ENCODE measurements around the gene CDCA8.

CDCA8 gene

GRCh38 chr1:37741130-37741529, 48.8 kb downstream of the CDCA8 start:
- Histone ChIP-seq H3K9me3 (ENCODE audit: control extremely low read depth in 1 of 5, control insufficient read depth in 4 of 5, insufficient read depth in 2 of 5, low read depth in 1 of 5, low read length in 4 of 5) (peaks cover 0 to 3% (median 0%) of the 10 kb centered on the region in 5 experiments), H3K4me1 (ENCODE audit: control extremely low read depth in 1 of 4, control insufficient read depth in 4 of 4, insufficient read depth in 4 of 4, low read length in 3 of 4) (no peaks in the 10 kb centered on the region), H3K36me3 (ENCODE audit: control insufficient read depth in 4 of 4, insufficient read depth in 4 of 4, low read length in 3 of 4) (no peaks in the 10 kb centered on the region), H3K27me3 (replicated peaks in 2 of 5; ENCODE audit: control insufficient read depth in 4 of 5, insufficient read depth in 5 of 5, low read length in 4 of 5) (peaks cover 3 to 34% (median 9%) of the 10 kb centered on the region in 5 experiments), H3K27ac (ENCODE audit: insufficient read depth in 1 of 2, low read depth in 1 of 2, low read length in 2 of 2, poor library complexity in 1 of 2, severe bottlenecking in 2 of 2) (no peak overlapping the region), H3K4me3 (ENCODE audit: control insufficient read depth in 1 of 7, extremely low read depth in 1 of 7, insufficient read depth in 4 of 7, low read depth in 2 of 7, low read length in 6 of 7) (no peak overlapping the region)
- CTCF ChIA-PET = no interaction called here
- 90% methylated on average over 6 of the region's 9 CpGs for WGBS (ENCODE audit: insufficient coverage)
- no peak for DNase-seq
- POLR2A ChIA-PET = no interaction called here

GRCh38 chr1:37741662-37742061, 49.3 kb downstream of the CDCA8 start:
- H3K9me3 ChIP-seq (ENCODE audit: control extremely low read depth in 1 of 5, control insufficient read depth in 4 of 5, insufficient read depth in 2 of 5, low read depth in 1 of 5, low read length in 4 of 5) = peaks cover 0 to 3% (median 2%) of the 10 kb centered on the region in 5 experiments
- H3K36me3 ChIP-seq (ENCODE audit: control insufficient read depth in 4 of 4, insufficient read depth in 4 of 4, low read length in 3 of 4) = no peaks in the 10 kb centered on the region
- H3K27ac ChIP-seq (ENCODE audit: insufficient read depth in 1 of 2, low read depth in 1 of 2, low read length in 2 of 2, poor library complexity in 1 of 2, severe bottlenecking in 2 of 2) = no peak overlapping the region
- ChIA-PET POLR2A (no interaction called here), CTCF (no interaction called here)
- H3K27me3 ChIP-seq (replicated peaks in 2 of 5; ENCODE audit: control insufficient read depth in 4 of 5, insufficient read depth in 5 of 5, low read length in 4 of 5) = peaks cover 3 to 34% (median 9%) of the 10 kb centered on the region in 5 experiments
- WGBS (ENCODE audit: insufficient coverage) = 57% methylated on average over 5 of the region's 6 CpGs
- H3K4me3 ChIP-seq (ENCODE audit: control insufficient read depth in 1 of 7, extremely low read depth in 1 of 7, insufficient read depth in 4 of 7, low read depth in 2 of 7, low read length in 6 of 7) = no peak overlapping the region
- H3K4me1 ChIP-seq (ENCODE audit: control extremely low read depth in 1 of 4, control insufficient read depth in 4 of 4, insufficient read depth in 4 of 4, low read length in 3 of 4) = no peaks in the 10 kb centered on the region
- DNase-seq = no peak

- Histone ChIP-seq H3K4me1 (ENCODE audit: control extremely low read depth in 1 of 4, control insufficient read depth in 4 of 4, insufficient read depth in 4 of 4, low read length in 3 of 4) (no peaks in the 10 kb centered on the region), H3K27me3 (replicated peaks in 2 of 5; ENCODE audit: control insufficient read depth in 4 of 5, insufficient read depth in 5 of 5, low read length in 4 of 5) (peaks cover 3 to 45% (median 8%) of the 10 kb centered on the region in 5 experiments), H3K9me3 (ENCODE audit: control extremely low read depth in 1 of 5, control insufficient read depth in 4 of 5, insufficient read depth in 2 of 5, low read depth in 1 of 5, low read length in 4 of 5) (peaks cover 0 to 12% (median 2%) of the 10 kb centered on the region in 5 experiments), H3K36me3 (ENCODE audit: control insufficient read depth in 4 of 4, insufficient read depth in 4 of 4, low read length in 3 of 4) (no peaks in the 10 kb centered on the region), H3K4me3 (ENCODE audit: control insufficient read depth in 1 of 7, extremely low read depth in 1 of 7, insufficient read depth in 4 of 7, low read depth in 2 of 7, low read length in 6 of 7) (no peak overlapping the region), H3K27ac (ENCODE audit: insufficient read depth in 1 of 2, low read depth in 1 of 2, low read length in 2 of 2, poor library complexity in 1 of 2, severe bottlenecking in 2 of 2) (no peak overlapping the region)
- ChIA-PET POLR2A (no interaction called here), CTCF (no interaction called here)
- no CpG with 5 or more reads among the region's 3 CpGs for WGBS (ENCODE audit: insufficient coverage)
- DNase-seq = no peak
Observed at GRCh38 chr1:37746806-37747205, 54.5 kb downstream of the CDCA8 start.

- no peak overlapping the region for H3K4me3 ChIP-seq (ENCODE audit: control insufficient read depth in 1 of 7, extremely low read depth in 1 of 7, insufficient read depth in 4 of 7, low read depth in 2 of 7, low read length in 6 of 7)
- peaks cover 0 to 10% (median 4%) of the 10 kb centered on the region in 4 experiments for H3K4me1 ChIP-seq (ENCODE audit: control extremely low read depth in 1 of 4, control insufficient read depth in 4 of 4, insufficient read depth in 4 of 4, low read length in 3 of 4)
- no CpG with 5 or more reads among the region's 1 CpG for WGBS (ENCODE audit: insufficient coverage)
- ChIA-PET POLR2A (no interaction called here), CTCF (no interaction called here)
- H3K27ac ChIP-seq (ENCODE audit: insufficient read depth in 1 of 2, low read depth in 1 of 2, low read length in 2 of 2, poor library complexity in 1 of 2, severe bottlenecking in 2 of 2) = no peak overlapping the region
- no peaks in the 10 kb centered on the region for H3K36me3 ChIP-seq (ENCODE audit: control insufficient read depth in 4 of 4, insufficient read depth in 4 of 4, low read length in 3 of 4)
- peaks cover 7 to 53% (median 11%) of the 10 kb centered on the region in 5 experiments for H3K27me3 ChIP-seq (replicated peaks in 2 of 5; ENCODE audit: control insufficient read depth in 4 of 5, insufficient read depth in 5 of 5, low read length in 4 of 5)
- peaks cover 0 to 10% (median 2%) of the 10 kb centered on the region in 5 experiments for H3K9me3 ChIP-seq (ENCODE audit: control extremely low read depth in 1 of 5, control insufficient read depth in 4 of 5, insufficient read depth in 2 of 5, low read depth in 1 of 5, low read length in 4 of 5)
- no peak for DNase-seq
Observed at GRCh38 chr1:37748565-37748964, 56.2 kb downstream of the CDCA8 start.

- peaks cover 0 to 15% (median 6%) of the 10 kb centered on the region in 4 experiments for H3K4me1 ChIP-seq (ENCODE audit: control extremely low read depth in 1 of 4, control insufficient read depth in 4 of 4, insufficient read depth in 4 of 4, low read length in 3 of 4)
- POLR2A ChIA-PET = no interaction called here
- no peak overlapping the region for H3K27ac ChIP-seq (ENCODE audit: insufficient read depth in 1 of 2, low read depth in 1 of 2, low read length in 2 of 2, poor library complexity in 1 of 2, severe bottlenecking in 2 of 2)
- H3K4me3 ChIP-seq (ENCODE audit: control insufficient read depth in 1 of 7, extremely low read depth in 1 of 7, insufficient read depth in 4 of 7, low read depth in 2 of 7, low read length in 6 of 7) = no peak overlapping the region
- peaks cover 5 to 85% (median 31%) of the 10 kb centered on the region in 5 experiments for H3K27me3 ChIP-seq (replicated peaks in 2 of 5; ENCODE audit: control insufficient read depth in 4 of 5, insufficient read depth in 5 of 5, low read length in 4 of 5)
- CTCF ChIA-PET = no interaction called here
- 14% methylated on average over 9 of the region's 11 CpGs for WGBS (ENCODE audit: insufficient coverage)
- no peaks in the 10 kb centered on the region for H3K36me3 ChIP-seq (ENCODE audit: control insufficient read depth in 4 of 4, insufficient read depth in 4 of 4, low read length in 3 of 4)
- DNase-seq = no peak
- peaks cover 0 to 3% (median under 1%) of the 10 kb centered on the region in 5 experiments for H3K9me3 ChIP-seq (ENCODE audit: control extremely low read depth in 1 of 5, control insufficient read depth in 4 of 5, insufficient read depth in 2 of 5, low read depth in 1 of 5, low read length in 4 of 5)
Observed at GRCh38 chr1:37752213-37752582, 59.9 kb downstream of the CDCA8 start.

GRCh38 chr1:37752583-37753471, 60.5 kb downstream of the CDCA8 start:
- Histone ChIP-seq H3K36me3 (ENCODE audit: control insufficient read depth in 4 of 4, insufficient read depth in 4 of 4, low read length in 3 of 4) (no peaks in the 10 kb centered on the region), H3K4me1 (ENCODE audit: control extremely low read depth in 1 of 4, control insufficient read depth in 4 of 4, insufficient read depth in 4 of 4, low read length in 3 of 4) (peaks cover 0 to 15% (median 6%) of the 10 kb centered on the region in 4 experiments), H3K9me3 (ENCODE audit: control extremely low read depth in 1 of 5, control insufficient read depth in 4 of 5, insufficient read depth in 2 of 5, low read depth in 1 of 5, low read length in 4 of 5) (no peaks in the 10 kb centered on the region), H3K27ac (ENCODE audit: insufficient read depth in 1 of 2, low read depth in 1 of 2, low read length in 2 of 2, poor library complexity in 1 of 2, severe bottlenecking in 2 of 2) (no peak overlapping the region), H3K27me3 (replicated peaks in 2 of 5; ENCODE audit: control insufficient read depth in 4 of 5, insufficient read depth in 5 of 5, low read length in 4 of 5) (peaks cover 9 to 91% (median 35%) of the 10 kb centered on the region in 5 experiments), H3K4me3 (ENCODE audit: control insufficient read depth in 1 of 7, extremely low read depth in 1 of 7, insufficient read depth in 4 of 7, low read depth in 2 of 7, low read length in 6 of 7) (peak overlapping the region; percentile 24 to 70 (median 50))
- CTCF ChIA-PET = no interaction called here
- WGBS (ENCODE audit: insufficient coverage) = 3% methylated on average over 82 of the region's 105 CpGs
- DNase-seq = peak; percentile 16 to 33 (median 26)
- POLR2A ChIA-PET = no interaction called here

Measured in common myeloid progenitor, CD34-positive (primary cell).